ENCODE results near the gene SSBP3.

The SSBP3 gene

DNA sequence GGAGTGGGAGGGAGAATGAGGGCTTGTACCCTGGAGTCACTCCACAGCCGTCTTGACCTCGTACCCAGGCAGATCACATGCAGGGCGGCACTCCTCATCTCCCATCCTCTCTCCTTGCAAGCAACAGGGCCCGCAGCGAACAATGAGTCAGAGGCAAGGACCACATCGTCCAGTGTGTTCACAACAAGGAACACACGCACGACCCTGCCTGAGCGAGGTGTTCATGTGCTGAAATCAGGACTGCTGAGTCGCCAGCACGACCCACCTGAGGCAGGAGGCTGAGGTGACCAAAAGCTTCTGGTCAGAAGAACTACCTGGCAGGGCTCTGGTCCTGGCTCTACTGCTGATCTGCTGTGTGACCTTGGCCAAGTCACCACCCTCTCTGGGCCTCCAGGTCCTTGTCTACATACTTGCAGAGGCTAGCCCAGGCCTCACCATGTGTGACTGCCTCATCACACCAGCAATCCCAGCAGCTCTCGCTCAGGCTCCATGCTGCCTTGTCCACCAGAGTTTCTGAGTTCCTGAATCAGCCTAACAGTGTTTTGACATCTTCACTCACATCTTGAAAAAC is 78.0 kb downstream of the SSBP3 start:
- DNase-seq, result no peak

- no peak for DNase-seq
Observed at GRCh38 chr1:54327386-54328065, 78.7 kb downstream of the SSBP3 start.

DNA sequence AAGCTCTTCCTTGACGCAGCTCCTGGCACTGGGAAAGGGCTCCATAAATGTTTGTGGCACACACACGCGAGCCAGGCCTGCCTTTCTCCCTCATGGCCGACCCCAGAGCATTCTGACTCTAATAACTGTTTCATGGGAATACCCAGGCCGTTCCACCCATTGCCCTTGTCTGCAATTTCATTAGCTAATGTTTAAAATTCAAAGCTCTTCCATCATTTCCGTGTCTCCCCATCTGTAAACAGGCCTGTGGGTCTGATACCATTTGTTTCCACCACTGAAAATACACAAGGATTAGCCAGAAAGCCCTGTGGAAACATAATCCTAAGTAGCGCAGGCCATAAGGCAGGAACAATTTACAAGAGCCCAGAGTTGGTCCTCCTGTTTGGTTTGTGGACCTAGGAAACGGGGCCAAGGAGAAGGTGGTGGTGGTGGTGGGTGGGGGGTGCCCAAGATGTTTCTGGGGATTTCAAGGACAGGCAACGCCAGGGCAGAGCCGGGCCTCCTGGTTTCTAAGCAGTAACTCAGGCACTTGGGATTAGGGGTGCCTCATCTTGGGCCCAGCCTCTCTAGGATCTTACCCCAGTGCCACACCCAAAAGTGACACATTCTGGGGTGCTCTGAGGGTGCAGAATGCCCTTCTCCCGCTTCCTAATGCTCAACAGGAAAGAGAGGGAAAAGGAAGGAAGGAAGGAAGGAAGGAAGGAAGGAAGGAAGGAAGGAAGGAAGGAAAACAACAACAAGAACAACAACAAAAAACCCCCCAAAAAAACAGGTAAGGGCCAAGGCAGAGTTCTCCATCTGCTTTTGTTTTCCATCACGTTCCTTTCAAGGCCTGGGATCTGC is 79.4 kb downstream of the SSBP3 start:
- no peak for DNase-seq

GRCh38 chr1:54325703-54326461 is 80.3 kb downstream of the SSBP3 start:
- DNase-seq, result no peak

- DNase-seq, result no peak
Observed at GRCh38 chr1:54325284-54325683, 80.9 kb downstream of the SSBP3 start.

DNA sequence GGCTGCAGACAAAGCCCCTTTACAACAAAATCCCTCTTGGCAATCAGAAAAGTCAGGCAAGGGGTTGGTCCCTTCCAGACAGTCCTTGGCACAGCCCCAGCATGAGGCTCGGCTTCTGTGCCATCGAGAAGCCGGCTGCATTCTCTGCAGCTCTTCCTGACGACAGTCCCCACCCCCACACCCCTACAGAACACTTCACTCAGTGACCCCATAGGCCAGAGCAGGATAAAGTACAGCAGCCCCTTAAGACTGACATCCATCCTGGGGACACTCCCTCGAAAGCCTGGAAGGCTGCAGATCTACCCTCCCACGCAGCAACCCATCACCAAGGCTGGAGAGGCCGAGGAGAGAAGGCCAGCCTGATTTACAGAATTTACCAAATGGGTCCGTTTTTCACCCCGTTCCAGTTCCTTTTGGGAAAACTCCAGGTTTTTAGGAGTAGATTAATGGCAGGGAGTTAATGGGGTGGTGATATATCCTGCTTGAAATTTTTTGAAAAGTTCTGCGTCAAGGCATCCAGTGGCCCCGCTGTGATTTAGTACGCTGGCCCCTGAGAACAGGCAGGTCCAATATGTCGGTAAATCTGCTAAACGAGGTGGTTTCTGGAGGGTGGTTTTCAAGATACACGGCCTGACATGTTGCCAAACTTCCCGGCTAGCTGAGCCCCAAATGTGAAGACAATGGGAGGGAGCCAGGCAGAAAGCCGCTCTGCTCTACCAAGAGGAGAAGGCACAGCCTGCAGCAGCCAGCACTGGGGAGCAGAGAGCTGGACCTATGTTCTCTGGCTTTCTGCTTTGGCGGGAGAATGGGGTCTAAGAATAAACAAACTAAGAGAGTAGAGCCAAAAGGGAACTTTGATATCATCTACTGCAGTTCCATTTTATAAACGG is 81.7 kb downstream of the SSBP3 start:
- no peak for DNase-seq

DNA sequence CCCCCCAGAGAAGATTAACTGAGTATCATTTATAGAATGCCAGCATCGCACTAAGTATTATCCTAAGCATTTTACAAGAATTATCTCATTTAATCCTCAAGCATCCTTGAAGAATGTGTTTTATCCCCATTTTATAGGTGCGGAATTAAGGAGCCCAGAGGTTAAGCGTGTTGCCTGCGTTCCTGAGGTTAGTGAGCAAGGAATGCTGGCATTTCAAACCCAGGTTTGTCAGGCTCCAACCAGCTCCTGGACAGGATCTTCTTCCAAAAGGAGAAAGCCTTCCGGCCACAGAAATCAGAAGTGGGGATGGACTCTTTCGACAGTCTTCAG is 82.3 kb downstream of the SSBP3 start:
- DNase-seq, result no peak

DNA sequence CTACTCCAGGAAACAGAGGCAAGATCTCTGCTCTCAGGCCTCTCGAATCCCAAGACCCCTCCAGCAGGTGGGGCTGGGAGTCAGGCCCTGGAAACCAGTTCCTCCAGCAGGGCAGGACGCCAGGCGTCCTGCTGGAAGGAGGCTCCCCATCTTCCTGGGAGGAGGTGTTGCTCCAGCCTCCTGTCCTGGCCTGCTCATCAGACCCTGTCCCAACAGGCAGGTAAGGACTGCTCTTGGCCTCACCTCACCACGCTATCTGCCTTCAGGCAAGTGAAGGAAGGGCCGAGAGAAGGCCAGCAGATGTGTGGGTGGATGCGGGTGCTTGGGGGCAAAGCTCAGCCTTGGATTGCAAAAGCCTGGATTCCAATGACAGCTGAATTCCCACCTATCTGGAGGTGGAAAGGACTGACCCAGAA is 82.9 kb downstream of the SSBP3 start:
- DNase-seq, result no peak

DNA sequence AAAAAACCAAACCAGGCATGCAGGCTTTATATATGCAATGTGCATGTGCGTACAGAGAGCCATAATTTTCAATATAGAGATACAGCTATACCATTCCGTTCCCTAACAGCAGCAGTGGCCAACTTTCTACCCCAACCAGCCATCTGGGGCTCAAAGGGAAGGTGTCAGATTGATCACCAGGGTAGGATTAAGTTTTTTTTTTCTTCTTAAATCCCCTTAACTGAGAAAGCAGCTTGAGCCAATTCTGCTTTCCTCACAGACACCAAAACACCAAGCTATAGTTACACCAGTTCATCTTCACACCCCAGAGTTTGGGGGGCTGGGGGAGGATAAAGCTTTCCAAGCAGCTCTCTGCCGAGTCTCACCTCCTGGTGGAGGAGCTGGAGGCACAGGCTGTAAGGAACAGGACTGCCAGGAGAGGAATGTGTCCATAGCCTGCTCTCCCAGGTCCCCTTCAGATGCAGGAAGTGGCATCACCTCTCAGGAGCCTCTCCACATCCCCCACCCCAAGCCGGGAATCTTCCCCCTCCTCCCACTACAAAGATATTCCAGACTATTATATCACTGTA is 87.9 kb downstream of the SSBP3 start:
- DNase-seq, result no peak

DNA sequence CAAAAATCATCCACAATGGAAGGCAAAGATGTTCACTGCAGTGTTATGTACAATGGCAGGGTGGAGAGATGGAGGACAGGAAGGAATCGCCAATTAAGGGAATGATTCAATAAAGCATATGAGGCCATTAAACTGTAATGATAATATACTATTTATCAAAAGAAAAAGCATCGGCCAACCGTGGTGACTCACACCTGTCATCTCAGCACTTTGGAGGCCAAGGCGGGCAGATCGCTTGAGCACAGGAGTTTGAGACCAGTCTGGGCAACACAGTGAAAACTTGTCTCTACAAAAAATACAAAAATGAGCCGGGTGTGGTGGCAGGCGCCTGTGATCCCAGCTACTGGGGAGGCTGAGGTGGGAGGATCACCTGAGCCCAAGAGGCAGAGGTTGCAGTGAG is 89.1 kb downstream of the SSBP3 start:
- no peak for DNase-seq

- DNase-seq, result no peak
Observed at GRCh38 chr1:54315099-54315498, 91.1 kb downstream of the SSBP3 start.

DNA sequence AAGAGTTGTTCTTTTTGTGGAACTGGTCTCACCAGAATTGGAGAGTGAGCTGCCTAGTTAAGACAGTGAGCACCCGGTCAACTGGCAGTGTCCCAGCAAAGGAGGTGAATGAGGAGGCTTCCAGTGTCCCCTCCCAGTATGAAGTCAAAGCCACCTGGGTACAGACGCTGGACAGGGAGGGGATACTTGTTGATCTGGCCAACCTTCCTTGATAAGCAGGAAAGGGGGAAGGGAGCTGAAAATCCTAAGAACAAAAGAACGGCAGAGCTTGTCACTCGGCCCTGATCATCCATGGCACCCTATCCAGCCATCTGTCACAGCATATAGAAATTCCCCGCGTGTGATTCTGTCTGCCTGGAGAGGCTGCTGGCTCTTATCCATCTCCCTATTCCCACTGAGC is 91.5 kb downstream of the SSBP3 start:
- no peak for DNase-seq

DNA sequence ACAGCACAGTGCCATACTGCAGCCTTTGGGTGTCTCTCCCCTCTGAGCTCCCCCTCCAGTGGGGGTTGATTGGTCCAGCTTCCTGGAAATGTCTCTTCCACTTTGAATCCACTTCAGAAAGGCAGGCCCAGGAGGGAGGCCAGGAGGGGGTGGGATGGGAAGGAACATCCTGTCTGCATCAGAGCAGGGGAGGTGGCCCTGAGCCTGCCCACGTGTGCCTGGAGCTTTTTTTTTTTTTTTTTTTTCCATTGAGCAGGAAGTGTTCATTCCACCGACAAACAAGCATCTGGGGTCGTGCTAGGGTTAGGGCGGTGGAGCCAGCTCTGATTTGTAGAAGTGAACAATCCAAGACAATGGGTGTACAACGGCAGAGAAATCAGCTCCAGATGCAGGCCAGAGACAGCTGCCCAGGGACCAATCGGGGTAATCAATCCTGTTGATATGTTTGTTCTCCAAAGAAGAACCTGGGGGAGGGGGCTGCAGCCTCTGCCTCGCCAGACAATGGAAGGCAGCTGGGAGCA is 93.3 kb downstream of the SSBP3 start:
- no peak for DNase-seq

- no peak for DNase-seq
Observed at GRCh38 chr1:54311506-54311905, 94.7 kb downstream of the SSBP3 start.

- no peak for DNase-seq
Observed at GRCh38 chr1:54310439-54311328, 95.5 kb downstream of the SSBP3 start.

DNA sequence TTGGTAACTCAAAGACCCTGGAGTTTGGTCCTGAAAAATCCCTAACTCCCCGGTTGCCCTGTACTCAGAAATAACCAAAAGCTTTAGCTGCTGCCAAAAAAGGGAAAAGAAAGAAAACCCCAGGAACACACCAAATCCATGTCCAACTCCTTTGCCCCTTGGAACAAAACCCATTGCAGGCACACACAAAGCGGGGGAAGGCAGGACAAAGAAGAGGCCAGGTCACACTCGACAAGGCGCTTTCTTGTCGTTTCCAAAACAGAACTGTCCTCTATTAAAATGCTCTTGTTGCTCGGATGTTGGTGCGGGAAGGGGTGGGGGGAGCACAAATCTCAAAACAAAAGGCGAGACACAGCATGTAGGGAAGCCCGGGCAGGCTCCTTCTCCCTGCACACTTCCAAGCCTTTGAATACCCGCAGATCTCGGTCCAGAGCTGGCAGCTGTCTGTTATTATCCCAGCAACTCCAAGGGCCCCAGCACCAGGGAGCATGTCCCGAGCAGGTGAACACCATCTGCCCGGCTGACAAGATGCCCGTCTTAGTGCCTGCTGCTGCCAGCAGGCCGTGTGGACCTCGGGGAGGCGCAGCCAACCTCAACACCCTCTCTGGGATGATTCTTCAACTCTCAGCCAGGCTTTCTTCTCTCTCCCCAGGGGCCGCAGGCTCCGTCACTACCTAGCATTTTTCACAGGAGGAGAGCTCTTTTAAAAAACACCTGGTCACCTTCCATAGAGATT is 96.4 kb downstream of the SSBP3 start:
- no peak for DNase-seq

DNA sequence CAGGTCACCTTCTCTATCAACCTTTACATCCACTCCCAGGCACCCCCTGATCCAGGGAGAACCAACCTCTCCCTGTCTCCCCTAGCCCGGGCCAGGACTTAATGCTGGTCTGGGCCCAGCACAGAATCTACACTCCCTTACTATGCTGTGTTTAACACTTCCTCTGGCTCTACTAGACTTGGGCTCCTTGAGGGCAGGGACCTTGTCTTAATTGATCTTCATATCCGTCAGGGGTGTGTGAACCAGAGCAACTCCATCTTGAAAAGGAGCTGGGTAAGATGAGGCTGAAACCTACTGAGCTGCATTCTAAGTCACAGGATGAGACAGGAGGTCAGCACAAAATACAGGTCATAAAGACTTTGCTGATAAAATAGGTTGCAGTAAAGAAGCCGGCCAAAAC is 98.9 kb downstream of the SSBP3 start:
- DNase-seq, result no peak

GRCh38 chr1:54305906-54306514 is 100.2 kb downstream of the SSBP3 start:
- DNase-seq, result no peak

- no peak for DNase-seq
Observed at GRCh38 chr1:54304518-54304917, 101.7 kb downstream of the SSBP3 start.
